HG02981 (cell line): ENCODE results near the gene TRPM5.
A peak's percentile ranks its signal among the peaks of the same experiment; 100 is the strongest.

ENCODE experiments used
- ATAC-seq: cut with Tn5 transposase; IDR thresholded peaks from one replicate; pipeline ENCODE4 v1.9.1; 2021; ENCODE audit warnings: mild to moderate bottlenecking, moderate library complexity; ENCODE audit not compliant: unreplicated experiment

TRPM5 gene

DNA sequence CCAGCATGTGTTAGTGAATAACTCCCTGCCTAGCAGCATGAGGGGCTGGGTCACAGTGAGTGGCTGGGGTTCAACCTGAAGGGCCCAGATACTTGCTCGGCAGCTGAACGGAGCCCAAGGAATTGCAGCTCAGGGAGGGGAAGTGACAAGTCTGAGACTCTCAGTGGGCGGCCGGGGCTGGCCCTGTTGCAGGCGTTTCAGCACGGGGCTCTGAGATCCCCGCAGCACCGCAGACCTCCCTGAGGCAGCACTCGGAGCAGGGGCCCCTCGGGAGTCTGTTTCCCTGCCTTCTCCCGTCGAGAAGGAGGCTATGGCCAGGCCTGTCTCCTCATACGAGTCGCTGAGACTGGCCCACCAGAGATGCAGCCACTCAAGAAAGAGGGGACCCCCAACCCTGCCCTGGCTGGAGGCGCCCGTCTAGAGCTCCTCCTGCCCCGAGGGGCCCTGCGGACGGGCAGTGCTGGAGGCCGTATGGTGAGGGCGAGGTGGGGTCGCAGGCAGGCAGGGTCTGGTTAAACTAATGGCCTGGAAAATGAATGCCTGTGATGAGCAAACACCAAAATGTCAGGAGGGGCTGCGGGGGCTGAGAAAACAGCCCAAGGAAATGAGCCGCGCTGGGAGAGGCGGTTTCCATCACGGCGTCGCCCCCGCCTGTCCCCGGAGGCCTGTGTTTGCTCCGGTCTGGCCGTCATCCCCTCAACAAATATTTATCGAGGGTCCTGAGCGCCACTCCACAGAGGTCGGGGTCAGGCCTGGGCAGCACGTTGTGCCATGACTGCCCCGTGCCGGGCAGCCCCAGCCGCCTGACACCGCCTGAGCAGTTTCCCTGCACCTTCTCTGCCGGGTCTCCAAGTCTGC is 34.5 kb downstream of the TRPM5 start:
- ATAC-seq, result no peak

DNA sequence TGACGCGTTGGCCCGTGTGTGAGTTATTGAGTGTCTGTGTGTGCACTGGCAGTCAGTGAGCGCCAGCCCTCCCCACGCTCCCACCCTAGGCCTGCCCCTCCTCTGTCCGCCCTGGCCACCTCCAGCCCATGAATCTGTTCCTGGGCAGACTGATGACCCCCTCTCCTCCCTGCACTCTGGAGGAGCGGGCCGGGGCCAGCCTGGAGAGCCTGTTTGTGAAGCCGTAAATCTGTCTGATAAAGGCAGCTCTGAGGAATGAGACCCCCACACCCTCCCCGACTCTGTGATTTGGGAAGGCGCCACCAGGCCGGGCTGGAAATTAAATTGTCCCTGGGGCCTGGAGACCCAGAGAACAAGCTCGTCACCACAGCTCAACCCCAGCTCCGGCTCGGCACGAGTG is 35.2 kb downstream of the TRPM5 start:
- no peak for ATAC-seq

DNA sequence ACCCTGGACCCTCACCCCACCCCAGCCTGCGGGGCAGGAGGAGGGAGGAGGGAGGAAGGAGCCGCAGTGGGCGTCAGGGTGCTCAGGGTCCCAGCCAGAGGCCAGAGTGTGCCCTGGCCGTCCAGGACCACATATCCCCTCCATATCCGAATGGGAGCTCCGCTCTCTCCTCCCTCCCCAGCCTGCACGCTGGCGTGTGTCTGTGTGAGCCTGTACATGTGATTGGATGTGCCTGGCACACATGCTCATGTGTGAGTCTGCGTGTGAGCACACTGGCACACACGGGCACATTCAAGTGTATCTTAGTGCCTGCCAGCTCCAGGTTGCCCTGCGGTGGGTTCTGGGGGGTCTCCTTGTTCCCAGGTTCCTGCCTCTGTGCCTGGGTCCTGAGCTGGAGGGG is 35.6 kb downstream of the TRPM5 start:
- ATAC-seq, result no peak

DNA sequence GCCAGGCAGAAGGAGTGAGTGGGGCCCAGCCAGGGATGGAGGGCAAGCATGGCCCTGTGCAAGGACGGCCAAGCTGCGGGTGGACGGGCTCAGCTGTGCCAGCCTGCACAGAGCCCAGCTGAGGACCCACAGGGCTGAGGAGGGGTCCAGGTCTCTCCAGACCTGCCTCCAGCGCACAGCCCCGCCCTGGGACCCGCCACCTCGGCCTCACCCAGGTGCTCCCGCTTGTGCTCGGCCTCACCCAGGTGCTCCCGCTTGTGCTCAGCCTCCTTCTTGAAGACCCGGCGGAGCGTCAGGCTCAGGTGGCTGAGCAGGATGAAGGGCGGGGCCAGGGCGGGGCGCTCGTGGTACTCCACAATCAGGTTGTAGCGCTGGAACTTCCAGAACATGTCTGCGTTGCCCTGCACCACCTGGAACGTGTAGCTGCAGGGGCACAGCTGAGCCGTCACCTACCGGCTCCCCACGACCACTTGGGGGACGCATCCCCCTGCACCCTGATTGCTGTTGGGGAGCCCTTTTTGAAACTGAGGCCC is 37.4 kb downstream of the TRPM5 start:
- no peak for ATAC-seq

DNA sequence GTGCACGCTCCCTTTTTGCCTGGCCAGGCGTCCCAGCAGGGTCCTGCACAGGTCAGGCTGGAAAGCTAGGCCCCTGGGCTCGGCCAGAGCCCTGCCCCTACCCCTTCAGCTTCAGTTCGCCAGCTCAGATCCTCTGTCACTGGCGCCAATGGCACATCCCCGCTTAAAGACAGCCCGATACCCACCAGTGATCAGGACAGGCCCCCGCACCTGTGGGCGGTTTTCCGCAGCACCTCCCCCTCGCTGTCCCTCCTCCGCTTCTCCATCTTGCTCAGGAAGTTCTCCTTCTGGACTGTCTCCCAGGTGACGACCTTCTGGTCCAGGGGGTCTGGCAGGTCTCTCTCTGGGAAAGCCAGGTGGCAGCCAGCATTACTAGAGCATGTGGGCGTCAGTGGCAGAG is 37.9 kb downstream of the TRPM5 start:
- ATAC-seq, result no peak

DNA sequence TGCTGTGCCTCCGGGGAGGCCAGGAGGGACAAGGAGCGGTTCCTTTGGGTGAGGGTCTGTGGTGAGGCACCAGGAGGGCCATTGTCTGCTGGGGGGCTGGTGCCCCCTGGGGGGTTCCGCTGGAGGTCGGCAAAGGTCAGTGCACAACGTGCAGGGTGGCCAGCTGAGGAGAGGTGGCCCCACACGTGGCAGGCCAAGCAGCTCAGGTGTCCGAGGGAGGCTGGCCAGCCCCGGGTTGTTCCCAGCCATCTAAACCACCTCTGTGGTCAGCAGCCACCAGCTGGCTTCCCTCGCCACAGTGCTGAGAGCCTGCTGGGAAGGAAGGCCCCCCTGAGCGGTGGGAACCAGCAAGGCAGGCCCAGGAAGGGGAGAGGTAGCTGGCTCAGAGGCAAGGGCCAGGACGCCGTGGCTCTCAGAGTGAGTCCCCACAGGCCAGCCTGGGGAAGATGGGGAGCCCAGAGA is 39.5 kb downstream of the TRPM5 start:
- no peak for ATAC-seq

DNA sequence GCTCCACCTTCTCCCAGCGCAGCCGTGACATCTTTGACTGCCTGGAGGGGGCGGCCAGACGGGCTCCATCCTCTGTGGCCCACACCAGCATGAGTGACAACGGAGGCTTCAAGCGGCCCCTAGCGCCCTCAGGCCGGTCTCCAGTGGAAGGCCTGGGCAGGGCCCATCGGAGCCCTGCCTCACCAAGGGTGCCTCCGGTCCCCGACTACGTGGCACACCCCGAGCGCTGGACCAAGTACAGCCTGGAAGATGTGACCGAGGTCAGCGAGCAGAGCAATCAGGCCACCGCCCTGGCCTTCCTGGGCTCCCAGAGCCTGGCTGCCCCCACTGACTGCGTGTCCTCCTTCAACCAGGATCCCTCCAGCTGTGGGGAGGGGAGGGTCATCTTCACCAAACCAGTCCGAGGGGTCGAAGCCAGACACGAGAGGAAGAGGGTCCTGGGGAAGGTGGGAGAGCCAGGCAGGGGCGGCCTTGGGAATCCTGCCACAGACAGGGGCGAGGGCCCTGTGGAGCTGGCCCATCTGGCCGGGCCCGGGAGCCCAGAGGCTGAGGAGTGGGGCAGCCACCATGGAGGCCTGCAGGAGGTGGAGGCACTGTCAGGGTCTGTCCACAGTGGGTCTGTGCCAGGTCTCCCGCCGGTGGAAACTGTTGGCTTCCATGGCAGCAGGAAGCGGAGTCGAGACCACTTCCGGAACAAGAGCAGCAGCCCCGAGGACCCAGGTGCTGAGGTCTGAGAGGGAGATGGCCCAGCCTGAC is 41.2 kb downstream of the TRPM5 start:
- no peak for ATAC-seq

DNA sequence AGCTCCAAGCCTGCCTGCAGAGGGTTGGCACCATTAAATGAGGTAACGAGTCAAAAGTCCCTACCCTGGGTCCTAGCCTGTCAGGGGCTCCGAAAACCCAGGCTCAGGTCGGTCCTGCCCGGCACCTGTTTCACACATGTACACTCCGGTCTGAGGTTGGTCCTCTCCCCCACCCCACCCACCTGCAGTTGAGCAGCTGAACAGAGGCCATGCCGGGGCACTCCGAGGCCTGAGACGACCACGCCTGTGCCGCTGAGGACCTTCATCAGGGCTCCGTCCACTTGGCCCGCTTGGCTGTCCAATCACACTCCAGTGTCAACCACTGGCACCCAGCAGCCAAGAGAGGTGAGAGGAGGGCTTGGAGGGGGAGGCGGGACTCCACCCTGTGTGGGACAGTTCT is 42.2 kb downstream of the TRPM5 start:
- no peak for ATAC-seq

DNA sequence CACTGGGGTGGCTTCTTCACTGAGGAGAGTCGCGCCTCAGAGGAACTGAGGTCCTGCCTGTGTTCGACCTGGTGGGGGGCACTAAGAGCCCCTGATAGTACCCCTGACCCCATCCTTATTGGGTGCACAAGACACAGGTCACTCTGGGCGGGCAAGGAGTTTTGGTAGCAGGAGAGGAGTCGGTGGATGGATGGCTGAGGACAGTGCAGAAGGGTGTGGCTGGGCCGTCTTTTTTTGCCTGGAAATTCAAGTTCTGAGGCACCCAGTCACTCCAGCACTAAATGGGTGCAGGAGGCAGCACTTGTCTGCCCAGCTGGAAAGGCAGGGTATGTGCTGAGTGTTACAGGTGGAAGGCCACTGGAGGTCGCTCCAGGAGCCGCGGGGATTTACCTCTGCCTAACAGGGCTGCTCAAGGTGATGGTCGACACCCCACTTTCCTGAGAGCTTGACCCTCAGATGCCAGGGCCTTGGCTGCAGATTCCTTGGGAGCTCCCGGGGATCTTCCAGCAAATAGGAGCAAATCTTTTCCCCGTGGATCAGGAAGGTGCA is 42.8 kb downstream of the TRPM5 start:
- ATAC-seq, result no peak

DNA sequence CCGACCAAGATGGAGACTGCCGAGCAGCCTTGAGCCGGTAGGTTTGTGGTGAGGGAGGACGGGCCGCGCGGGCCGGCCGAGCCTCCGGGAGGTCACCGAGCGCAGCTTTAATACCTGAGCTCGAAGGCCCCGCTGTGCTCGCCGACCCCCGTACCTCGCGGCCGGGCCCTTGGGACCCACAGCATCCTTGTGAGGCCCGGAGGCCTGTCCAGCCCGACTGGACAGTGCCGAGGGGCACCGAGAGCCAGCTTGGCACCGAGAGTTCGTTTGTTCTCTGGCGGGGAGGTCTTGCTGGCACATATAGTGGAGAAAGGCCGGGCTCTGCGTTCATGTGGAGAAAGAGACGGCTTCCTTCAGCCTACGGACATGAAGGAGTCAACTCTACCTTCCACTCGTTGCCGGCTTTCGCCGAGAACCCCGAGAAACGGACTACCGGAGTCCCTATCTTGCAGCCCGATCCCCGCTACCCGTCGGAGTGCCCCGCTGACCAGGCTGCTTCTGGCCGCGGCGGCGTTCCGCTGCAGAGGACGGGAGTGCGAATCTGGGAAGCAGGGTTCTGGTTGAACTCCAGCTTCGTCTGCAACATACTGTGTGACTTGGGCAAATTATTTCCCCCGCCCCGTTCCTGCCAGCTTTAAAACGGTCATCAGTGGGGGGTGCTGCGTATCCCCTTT is 43.4 kb downstream of the TRPM5 start:
- ATAC-seq, result no peak

DNA sequence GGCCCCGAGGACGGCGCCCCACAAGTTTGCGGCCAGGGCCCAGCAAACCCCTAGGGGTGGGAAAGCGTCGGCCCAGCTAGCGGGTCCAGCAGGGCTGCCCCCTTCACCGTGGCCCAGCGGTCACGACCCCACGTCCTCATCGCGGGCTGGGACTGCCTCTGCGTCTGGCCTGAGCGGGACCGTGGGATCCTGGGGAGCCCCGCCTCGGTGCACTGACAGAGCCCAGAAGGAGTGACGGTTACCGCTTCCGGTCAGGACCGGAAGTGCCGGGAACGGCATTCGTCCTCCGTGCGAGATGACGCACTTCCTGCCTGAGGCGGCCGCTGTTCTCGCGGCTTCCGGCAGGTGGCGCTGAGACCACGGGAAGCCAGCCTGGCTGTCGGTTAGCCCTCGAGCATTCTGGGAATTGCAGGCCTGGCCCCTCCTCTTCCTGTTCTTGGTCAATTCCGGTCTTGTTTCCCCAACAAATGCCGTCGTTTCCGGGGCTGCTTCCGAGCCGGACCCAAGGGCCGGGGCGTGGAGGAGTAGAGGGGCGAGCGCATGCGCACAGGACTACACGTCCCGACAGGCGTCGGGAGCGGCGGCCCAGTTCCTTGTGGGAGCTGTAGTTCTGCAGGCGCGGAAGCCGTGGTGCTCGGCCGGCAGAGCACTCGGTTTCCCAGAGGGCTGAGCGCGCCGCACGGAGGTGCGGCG is 44.1 kb downstream of the TRPM5 start, which contains the start of gene TSSC4:
Gene TSSC4, plus strand, starts transcription at position 682 of the 693 bp plus-strand sequence. CDS start 1,884 bp downstream, outside the sequence.
- peak; percentile 75 for ATAC-seq

DNA sequence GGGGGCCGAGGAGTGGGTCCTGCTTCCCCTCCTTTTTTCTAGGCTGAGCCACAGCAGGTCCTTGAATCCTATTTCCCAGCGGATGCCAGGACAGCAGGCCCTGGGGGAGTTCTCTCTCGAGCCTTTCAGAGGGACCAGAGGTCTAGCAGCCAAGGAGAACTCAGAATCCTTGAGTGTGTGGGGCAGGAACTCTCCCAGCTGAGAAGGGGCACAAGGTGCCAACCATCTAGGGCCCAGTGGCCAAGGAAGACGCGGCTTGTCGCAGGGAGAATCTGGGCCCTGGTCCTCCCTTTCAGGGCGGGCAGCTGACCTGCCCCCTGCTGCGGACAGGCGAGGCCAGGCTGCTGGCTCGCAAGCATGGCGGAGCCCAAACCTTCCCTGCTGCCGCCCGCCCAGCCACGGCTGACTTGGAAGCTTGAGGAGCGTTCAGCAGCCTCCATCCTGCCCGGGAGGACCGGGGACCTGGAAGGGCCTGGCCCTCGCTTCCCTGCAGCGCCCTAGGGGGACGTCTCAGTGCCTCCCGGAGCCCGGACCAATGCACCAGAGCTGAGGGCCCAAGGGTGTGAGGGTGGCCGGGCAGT is 44.7 kb downstream of the TRPM5 start:
- ATAC-seq, result no peak

DNA sequence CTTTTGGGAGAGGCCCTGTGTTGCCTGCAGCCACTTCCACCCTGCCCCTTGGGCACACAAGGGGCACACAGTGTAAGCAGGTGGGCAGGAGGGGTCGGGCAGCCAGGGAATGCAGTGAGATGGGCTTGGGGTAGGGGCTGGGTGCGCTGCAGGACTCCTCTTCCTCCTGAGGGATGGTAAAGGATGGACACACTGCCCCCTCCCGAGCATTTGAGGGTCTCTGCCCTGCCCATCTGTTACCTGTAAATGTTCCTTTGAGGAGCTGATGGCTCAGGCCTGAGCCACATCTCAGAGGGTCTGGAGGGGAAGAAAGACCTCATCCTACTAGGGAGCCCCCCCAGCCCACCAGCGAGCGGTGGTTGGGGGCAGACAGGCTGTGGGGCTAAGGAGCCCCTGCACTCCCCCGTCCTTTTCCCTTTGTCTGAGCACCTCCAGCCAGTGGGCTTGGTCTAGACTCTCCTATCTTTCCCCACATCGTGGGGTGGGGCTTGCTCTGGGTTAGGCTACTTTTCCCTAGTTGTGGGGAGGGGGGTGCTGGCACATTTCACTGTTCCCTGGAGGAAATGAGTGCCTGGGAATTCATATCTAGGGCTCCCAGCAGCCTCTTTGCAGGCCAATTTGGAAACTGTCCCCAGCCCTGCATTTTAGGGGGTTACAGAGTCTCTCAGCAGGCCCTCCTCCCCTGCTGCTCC is 45.5 kb downstream of the TRPM5 start:
- no peak for ATAC-seq

DNA sequence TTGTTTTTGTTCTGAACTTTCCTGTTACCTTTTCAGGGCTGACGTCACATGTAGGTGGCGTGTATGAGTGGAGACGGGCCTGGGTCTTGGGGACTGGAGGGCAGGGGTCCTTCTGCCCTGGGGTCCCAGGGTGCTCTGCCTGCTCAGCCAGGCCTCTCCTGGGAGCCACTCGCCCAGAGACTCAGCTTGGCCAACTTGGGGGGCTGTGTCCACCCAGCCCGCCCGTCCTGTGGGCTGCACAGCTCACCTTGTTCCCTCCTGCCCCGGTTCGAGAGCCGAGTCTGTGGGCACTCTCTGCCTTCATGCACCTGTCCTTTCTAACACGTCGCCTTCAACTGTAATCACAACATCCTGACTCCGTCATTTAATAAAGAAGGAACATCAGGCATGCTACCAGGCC is 47.3 kb downstream of the TRPM5 start:
- ATAC-seq, result no peak

DNA sequence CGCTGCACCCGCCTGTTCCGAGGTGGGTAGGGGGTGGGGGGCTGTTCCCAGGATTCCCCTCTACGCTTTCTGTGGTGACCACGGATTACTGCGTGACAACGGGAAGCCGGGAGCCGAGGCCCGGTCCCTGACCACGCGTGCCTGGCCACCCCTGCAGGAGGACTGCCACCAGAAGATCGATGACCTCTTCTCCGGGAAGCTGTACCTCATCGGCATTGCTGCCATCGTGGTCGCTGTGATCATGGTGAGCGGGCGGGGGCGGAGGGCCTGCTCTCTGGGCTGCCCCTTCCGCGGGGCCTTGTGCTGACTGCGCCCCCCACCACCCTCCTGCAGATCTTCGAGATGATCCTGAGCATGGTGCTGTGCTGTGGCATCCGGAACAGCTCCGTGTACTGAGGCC is 47.8 kb downstream of the TRPM5 start:
- no peak for ATAC-seq

DNA sequence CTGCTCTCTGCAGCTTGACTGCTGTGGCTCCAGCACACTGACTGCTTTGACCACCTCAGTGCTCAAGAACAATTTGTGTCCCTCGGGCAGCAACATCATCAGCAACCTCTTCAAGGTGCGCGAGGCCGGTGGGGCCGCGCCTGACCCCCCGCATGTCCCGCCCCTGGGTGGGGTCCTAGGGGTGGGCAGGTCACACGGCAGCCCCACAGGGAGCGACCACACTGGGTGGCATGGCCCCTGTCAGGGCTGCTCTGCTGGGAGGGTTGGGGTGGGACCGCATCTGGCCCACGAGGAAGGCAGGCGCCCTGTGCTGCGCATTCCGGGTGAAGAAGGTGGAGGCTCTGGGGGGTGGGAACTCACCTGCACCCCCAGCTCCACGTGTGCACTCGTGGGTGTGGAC is 48.5 kb downstream of the TRPM5 start:
- ATAC-seq, result no peak

DNA sequence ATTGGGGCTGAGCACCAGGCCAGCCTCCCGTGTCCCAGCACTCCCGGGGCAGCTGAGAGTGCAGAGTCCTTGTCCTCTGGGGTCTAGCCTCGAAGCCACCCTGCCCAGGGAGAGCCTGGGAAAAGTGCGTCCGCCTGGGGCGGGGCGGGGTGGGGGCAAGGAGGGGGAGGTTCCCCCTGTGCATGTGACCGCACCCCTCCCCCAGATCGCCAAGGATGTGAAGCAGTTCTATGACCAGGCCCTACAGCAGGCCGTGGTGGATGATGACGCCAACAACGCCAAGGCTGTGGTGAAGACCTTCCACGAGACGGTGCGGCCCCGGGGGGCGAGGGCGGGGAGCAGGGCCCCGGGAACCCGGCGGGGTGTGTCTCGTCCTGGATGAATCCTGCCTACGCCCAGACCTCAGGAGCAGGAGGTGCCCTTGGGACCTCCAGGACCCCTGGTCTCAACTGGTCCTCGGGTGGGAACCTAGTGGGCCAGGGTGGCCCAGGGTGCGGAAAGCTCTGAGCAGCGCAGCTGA is 49.0 kb downstream of the TRPM5 start:
- ATAC-seq, result no peak

DNA sequence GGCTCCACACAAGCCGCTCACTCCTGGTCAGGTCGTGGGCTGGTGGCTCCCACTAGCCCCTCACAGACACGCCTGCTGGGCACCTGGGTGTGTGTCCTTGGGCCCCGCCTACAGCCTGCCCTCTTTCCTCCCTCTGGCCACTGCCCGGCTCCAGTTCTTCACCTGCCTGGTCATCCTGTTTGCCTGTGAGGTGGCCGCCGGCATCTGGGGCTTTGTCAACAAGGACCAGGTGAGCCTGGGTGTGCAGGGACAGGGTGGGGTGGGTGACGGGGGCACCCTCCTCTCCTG is 49.6 kb downstream of the TRPM5 start:
- no peak for ATAC-seq
